ENCODE results near the gene JUND.

DNA sequence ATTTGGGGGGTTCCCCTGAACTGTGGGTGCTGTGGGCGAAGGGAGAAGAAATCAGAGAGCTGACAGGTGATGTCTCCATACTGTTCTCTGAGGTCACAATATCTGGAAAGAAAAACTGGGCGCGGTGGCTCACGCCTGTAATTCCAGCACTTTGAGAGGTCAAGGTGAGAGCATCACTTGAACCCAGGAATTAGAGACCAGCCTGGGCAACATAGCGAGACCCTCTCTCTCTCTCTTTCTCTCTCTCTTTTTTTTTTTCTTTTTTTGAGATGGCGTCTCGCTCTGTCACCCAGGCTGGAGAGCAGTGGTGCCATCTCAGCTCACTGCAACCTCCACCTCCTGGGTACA, 29.1 kb downstream of the JUND start:
- TF ChIP-seq, protein P1, sequence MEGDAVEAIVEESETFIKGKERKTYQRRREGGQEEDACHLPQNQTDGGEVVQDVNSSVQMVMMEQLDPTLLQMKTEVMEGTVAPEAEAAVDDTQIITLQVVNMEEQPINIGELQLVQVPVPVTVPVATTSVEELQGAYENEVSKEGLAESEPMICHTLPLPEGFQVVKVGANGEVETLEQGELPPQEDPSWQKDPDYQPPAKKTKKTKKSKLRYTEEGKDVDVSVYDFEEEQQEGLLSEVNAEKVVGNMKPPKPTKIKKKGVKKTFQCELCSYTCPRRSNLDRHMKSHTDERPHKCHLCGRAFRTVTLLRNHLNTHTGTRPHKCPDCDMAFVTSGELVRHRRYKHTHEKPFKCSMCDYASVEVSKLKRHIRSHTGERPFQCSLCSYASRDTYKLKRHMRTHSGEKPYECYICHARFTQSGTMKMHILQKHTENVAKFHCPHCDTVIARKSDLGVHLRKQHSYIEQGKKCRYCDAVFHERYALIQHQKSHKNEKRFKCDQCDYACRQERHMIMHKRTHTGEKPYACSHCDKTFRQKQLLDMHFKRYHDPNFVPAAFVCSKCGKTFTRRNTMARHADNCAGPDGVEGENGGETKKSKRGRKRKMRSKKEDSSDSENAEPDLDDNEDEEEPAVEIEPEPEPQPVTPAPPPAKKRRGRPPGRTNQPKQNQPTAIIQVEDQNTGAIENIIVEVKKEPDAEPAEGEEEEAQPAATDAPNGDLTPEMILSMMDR (IDR thresholded peaks at IDR 0.05; ENCODE audit: low read depth, low read length), result no peak
- no peak for TF ChIP-seq POLR2A (IDR thresholded peaks at IDR 0.05; ENCODE audit: extremely low read depth, insufficient read length)
- TF ChIP-seq MYC (IDR thresholded peaks at IDR 0.05; ENCODE audit: low read depth, low read length), result no peak

Data from NB4 (cell line).